ENCODE data around the gene LRIG3.

GRCh38 chr12:58926586-58926985 lies 6.3 kb upstream of the LRIG3 start:
- TF ChIP-seq CTCF (IDR thresholded peaks at IDR 0.05) = no peak
- TF ChIP-seq POLR2A (IDR thresholded peaks at IDR 0.05) = no peak
- no peak for TF ChIP-seq EP300 (IDR thresholded peaks at IDR 0.05)
